HG03378 (cell line): ENCODE results near the gene RNF225.
"Not testable (repeated sequence)": the region's sequence is repeated elsewhere in the genome, so short reads cannot be mapped to it uniquely, and the experiment has no call there.

Source experiments
- ATAC-seq: cut with Tn5 transposase; IDR thresholded peaks from one replicate; pipeline ENCODE4 v1.9.1; 2021; ENCODE audit warnings: mild to moderate bottlenecking, moderate library complexity; ENCODE audit not compliant: unreplicated experiment

RNF225 gene

DNA sequence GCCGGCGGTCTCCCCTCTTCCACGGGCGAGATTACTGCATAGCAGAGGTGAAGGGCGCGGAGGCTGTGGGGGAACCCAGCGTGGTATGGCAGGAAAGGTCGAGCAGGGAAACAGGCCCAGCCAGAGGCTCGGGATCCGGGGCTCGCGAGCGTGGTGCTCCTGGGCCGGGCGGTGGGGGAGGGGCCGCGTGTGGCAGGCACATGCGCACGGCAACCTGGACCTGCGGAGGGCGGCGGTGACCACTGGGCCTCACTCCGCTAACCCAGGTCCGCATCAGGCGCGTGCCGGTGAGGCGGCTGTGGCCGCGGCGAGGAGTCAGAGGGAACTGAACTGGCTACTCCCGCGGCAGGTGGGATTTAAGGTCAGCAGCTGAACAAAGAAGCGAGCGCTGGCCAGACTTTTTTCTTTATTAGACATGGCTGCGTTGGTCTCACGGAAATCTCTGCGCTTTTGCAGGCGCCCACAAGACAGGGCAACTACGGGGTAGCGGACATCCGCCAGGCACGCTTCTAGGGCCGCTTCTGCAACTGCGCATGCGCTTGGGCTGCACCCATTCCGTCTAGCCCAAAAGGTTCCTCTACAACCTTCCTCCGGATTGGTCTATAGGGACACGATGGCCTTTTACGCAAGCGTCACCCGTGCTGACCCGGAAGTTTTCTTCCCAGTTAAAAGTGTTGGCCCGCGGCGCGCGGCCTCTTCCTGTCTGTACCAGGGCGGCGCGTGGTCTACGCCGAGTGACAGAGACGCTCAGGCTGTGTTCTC, 8.7 kb upstream of the RNF225 start, which contains the start of gene RPS5:
Gene RPS5 (plus strand): TSS at position 694 of the 762 bp plus-strand sequence. CDS start 869 bp downstream, outside the sequence.
- peak; percentile 74 for ATAC-seq

DNA sequence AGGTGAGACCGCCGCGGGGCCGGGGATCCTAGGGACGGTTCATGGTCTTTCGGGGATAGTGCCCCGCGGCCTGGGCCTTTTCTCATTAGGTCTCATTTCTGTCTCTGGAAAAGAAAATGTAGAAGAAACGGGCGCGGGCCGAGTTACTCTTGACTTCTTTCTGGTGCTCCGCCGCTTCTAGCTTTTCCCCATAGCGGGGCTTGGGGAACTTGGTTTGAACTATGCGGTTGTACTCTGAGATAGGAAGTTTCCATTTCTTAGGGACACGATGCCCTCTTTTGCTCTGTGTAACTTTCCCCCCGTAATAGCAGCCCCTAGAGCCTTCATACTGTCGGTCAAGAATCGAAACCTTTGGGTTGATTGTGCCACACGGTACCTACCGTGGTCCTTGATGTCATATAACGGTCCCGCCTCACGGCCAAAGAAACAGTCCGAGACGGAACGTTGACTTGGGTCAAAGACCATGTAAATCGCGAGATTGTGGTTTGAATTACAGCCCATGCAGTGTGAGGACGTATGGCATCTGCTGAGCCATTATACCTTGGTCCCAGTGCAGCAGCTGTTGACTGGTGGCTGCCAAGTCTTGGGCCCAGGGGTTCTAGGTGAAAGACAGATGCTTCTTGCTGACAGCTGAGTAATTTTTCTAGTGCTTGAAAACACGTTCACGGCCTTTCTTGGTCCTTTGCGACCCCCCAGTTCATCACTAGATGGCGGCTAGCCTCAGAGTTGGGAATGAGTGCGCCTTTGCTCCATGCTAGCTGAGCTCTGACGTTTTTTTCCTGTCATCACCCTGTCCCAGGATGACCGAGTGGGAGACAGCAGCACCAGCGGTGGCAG, 7.9 kb upstream of the RNF225 start:
- ATAC-seq: no peak

DNA sequence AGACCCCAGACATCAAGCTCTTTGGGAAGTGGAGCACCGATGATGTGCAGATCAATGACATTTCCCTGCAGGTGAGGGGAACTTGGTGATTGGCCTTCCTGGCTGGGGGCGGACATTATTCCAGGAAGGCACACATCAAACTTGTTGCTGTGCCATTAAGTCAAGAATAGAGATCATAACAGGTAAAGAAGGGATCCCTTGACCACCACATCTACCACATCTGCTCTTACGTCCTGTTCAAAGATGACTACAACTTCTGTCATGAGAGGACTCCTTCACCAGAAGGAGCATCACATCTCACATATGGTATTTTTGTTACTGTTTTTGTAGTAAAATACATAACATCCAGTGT, 7.3 kb upstream of the RNF225 start:
- ATAC-seq: no peak

DNA sequence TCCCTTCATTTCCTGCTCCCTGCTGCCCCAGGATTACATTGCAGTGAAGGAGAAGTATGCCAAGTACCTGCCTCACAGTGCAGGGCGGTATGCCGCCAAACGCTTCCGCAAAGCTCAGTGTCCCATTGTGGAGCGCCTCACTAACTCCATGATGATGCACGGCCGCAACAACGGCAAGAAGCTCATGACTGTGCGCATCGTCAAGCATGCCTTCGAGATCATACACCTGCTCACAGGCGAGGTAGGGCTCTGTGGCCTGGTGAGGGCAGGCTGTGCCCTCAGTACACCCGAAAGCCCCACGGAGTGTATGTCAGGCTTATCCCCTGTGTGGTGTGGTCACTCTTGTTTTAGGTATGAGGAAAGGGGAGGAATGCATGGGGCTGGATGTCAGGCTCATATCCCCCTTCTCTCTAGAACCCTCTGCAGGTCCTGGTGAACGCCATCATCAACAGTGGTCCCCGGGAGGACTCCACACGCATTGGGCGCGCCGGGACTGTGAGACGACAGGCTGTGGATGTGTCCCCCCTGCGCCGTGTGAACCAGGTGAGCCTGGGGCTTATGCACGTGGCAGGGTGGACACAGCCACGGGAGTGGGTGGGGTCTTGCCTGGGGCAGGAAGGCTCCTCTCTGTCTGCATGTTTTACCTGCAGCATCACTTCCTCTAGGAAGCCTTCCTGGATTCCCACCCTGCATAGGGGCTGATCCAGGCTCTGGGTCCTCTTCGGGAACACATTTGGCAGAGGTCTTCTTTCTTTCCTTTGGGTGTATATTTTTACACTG, 2.3 kb upstream of the RNF225 start:
- no peak for ATAC-seq

DNA sequence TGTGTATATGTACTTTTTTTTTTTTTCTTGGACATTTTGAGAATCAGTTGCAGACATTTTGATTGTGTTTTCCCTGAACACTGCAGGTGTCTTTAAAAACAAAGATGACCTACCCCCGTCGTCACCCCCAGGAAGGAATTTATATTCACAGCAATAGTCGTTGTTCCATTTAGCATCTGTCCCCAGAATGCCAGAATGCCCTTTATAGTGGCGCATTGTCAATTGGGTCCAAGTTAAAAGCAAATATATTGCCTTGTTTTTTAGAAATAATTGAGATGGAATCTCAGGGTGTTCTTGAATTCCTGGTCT, 1.8 kb upstream of the RNF225 start:
- ATAC-seq: no peak

DNA sequence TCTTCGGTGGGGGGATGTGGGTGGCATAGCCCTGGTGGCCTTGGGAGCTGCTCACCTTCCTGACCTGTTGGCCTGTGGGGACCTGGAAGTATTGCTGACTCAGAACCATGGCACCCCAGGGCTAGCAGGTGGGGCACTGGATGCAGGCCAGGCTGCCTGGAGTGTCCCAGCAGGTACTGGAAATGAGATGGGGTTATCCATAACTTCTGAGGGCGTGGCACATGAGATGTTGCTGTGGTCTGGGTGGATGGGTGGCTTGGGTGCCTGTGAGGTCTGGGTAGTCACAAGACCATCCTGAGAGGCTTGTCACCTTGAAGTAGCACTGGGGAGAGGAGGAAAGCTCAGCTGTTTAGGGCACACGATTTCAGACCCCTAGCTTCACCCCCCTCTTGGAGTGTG, 636 bp upstream of the RNF225 start:
- no peak for ATAC-seq

DNA sequence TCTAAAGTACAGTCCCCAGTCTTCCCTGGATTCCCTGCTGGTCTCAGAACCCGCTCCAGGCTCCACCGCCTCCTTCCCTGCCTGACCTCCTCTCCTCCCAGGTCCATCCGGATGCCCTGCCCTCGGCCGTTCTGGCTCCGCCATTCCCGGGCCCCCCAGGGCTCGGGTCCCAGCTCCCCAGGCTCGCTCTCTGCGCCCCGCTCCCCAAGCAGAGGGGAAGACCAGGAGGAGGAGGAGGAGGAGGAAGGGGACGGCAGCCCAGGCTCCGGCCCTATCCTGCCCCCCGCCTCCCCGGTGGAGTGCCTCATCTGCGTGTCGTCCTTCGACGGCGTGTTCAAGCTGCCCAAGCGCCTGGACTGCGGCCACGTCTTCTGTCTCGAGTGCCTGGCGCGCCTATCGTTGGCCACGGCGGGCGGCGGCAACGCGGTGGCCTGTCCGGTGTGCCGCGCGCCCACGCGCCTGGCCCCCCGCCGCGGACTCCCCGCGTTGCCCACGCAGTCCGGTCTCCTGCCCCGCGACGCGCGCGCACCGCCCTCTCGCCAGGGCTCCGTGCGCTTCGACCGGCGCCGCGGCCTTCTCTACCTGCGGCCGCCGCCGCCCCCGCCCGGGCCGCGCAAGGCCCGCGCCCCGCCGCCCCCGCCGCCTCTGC, 647 bp downstream of the RNF225 start:
- ATAC-seq: no peak

DNA sequence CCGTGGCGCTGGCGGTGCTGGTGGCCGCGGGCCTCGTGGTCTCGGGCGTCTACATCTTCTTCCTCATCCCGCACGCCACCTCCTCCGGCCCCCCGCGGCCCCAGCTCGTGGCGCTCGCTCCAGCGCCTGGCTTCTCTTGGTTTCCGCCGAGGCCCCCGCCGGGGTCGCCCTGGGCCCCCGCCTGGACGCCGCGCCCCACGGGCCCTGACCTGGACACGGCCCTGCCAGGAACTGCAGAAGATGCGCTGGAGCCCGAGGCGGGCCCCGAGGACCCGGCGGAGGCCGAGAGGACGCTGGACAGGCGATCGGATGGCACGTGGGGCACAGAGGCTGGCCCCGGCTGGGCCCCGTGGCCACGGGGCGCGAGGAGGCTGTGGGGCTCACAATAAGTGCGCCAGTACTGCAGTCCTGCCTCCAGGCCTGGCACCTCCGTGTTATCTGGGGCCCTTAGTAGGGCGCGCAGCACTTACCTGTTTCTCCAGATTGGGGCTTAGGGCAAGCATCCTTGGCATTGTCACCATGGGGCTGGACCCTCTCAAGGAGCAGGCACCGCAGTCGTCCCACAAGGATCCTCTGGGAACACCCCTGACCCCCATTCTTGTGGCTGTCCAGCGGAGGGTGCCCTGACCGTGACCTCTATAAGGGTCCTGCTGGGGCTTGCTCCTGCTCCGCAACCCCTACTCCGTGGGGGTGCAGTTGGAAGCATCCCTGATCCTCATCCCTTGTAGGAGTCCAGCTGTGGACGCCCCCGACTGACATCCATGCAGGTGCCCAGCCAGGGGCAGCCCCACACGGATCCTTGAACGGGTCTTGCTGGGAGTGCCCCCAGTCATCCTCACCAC, 1.5 kb downstream of the RNF225 start:
- no peak for ATAC-seq

DNA sequence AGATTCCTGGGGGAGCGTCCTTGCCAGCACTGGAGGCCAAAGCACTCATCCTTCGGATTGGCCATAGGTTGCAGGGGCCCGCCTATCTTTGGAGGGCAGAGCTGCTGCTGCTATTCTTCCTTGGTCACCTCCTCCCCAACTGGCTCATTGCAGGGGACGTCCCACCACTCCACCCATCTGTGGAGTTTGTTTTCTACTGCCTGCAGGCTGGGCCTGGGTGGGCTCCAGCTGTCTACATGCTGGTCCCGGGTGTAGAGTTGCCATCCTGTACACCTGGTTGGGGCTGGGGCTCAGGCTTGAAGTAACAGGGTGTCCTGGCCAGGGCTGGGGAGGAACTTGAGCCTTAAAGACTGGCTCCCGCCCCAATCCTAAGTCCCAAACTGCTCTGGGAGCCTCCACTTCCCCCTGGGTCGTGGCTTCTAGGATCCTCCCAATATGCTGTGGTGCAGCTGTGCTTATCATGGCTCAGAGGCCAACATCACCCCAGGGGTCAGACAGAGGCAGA, 2.1 kb downstream of the RNF225 start:
- no peak for ATAC-seq

DNA sequence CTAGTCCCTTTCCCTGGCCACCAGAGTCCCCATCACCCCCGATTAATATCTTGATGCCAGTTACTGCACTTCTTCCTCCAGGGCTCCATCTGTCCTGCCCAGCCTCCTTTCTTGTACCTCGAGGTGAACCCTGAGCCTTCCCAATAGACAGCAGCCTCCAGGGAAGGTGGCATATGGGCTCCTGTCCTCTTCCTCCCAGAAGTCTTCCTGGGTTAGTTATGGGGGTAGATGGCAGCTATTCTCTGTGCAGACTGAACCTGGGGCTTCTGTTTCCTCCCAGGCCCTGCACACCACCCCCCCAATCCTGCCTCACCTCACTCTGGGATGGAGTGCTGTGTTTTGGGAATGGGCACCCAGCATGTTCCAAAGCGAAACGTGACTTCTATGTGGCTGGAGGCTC, 2.6 kb downstream of the RNF225 start:
- no peak for ATAC-seq

DNA sequence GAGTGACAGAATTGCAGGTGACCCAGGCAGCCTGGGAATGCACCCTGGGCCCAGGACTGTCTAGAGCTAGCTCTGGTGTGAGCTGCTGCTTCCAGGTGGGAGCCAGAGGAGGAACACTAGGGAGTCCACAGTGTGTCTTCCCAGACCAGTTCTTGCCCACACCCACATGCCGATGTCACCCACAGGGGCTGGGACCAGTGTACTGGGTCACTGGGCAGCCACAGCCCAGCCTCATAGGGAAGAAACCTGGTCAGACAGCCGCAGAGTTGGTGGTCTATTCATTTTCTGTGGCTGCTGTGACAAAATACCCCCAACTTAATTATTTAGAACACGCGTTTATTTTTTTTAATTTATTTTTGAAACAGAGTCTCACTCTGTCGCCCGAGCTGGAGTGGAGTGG, 3.1 kb downstream of the RNF225 start:
- no peak for ATAC-seq

DNA sequence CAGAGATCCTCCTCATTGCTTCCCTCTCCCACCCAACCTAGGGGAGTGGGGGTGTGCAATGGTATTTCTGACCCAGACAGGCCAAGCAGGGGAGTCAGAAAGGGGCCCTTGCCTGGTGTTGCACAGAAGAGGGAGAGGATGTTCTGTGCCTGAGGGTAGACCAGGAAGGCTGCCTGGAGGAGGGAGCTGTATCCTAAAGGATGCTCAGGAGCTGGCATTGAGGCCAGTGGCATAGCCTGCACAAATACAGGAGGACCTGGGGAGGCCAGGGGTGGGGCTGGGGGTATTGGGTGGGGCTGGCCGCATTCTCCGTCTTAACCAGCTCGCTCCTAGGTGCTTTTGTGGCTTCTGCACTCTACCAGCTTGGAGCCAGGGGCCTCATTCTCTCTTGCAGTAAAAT, 4.4 kb downstream of the RNF225 start:
- ATAC-seq: no peak

DNA sequence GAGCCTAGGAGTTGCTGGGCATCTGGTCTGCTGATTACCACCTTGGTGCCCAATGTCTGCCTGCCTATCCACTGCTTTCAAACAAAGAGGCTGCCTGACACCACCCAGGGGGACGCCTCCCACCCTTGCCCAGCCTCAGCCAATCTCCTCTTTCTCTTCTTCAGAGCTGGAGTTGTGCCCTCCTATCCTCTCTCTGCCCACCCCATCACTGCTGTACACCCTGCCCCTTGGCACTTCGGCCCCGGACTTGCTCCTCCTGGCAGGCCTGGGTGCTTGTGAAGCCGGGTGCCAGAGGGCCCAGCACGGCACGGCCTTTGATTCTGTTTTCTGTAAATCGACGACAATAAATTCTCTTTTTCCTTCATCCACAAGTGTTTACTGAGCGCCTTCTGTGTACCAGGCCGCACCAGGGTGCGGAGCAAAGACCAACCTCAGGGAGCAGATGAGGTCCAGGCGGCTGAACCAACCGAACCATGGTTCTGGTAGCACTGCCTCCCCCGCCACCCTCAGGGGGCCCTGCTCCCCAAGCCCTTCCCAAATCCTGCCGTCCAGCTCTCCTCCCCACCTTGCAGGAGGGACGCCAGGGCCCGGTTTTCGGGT, 5.0 kb downstream of the RNF225 start:
- ATAC-seq: no peak

DNA sequence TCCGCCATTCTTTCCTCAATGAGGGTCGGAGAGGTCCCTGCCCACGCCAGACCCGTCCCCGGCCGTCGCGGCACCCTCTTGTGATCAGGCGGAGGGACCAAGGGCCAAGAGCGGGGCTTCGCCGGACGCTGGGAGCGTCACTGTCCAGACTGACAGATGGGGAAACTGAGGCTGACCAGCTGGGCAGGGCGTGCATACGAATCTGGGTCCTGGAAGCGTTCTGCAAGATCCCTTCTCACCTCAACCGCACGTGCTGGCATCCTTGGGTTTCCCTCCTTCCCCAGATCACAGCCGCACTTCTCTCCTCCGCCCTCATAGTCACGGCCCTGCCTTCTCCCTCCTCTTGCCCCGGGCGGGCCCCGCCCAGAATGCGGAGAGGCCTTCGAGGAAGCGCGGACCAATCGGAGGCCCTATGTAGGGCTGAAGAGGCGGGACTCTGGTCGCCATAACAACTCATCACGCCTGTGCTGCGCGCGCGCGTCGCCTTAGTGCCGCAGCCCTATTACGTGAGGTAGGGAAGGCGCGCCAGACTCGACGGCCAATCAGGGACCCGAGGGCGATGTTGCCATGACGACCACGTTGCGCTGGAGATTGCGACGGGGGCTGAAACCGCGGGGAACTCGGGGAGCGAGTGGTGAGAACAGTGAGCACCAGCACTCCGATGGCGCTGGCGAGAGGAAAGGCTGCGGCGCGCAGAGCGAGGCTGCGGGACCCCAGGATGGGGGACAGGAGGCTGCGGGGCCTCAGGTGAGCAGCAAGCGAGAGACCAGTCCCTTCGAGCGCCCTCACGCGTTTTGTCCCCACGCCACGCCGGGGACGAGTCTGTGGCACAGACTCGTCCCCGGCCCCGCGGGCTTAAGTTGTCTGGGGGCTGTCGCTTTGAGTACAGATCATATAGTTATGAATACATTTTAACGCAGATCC, 5.7 kb downstream of the RNF225 start:
- ATAC-seq: peak; percentile 94

DNA sequence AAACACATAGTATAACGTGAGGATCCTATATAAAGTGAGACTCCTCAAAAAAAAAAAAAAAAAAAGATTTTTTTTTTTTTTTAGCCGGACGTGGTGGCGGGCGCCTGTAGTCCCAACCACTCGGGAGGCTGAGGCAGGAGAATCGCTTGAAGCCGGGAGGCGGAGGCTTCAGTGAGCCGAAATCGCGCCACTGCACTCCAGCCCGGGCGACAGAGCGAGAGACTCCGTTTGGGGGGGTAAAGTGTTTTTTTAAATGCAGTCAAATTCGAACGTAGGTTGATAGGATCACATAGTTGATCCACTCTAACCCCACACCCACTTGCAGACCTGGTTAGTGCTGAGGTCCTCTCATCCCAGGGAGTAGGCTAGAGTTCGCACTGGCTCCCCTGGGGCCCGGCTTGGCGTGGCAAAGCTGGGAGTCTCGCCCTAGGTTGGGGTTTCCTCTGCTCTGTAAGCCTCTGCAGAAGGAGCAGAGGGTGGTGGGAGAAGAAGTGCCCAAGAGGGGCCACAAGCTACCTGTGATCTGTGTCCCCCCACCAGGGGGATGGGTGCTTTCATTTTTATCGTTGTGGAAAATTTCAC, 6.5 kb downstream of the RNF225 start:
- no peak for ATAC-seq

DNA sequence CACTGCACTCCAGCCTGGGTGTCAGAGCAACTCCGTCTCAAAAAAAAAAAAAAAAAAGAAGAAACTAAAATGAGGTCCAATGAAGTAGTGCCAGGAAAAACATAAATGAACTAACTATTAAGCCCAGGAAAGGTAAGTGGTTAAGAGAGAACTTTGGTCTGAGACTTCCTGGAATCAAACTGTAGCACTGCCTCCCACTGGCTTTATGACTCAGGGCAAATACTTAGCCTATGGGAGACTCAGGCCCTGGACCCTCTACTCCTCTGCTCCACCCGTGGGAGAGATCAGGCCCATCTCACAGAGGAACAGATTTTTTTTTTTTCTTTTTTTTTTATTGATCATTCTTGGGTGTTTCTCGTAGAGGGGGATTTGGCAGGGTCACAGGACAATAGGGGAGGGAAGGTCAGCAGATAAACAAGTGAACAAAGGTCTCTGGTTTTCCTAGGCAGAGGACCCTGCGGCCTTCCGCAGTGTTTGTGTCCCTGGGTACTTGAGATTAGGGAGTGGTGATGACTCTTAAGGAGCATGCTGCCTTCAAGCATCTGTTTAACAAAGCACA, 8.5 kb downstream of the RNF225 start:
- ATAC-seq: not testable (repeated sequence)

DNA sequence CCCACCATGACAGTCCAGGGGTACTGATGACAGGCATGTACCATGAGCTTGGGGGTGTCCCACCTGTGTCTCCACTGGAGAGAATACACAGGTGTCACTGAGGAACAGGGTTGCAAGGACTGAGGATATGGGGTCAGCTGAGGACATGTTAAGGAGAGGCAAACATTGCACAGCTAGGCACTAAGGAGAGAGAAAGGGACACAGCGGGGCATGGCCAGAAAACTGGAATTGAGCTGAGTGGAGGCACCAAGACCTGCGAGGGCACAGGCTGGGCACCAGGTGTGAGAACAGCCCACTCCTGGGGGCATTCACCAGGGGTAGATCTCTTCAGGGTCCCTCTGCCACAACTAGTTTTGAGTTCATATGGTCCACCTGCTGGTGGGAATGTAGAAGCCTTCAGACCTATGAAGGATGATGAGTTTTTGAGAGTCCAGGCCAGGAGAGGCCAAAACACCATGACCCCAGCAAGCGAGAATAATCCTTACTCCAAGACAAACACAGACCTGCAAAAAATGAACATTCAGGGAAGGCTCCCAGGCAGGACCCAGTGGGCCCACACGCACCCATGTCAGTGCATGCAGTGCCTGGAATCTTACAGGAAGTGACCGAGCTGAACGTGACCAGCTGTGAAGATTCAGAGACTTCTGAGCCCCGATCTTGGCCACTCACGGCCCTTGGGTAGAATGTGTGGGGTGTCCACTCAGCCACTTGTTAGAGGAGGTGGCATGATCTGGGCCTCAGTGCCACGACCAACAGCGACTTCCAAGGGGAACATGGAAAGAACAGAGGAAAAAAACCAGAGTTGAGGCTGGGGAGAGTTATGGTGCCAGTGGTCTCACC, 11.6 kb downstream of the RNF225 start:
- ATAC-seq: no peak
